Activated CD8-positive, alpha-beta memory T cell treated with anti-CD3 and anti-CD28 coated beads, Interleukin-2, amount 50 U/mL, for 4 hours (primary cell): ENCODE data around the gene THEMIS.

Experiments used
- DNase-seq: peaks from one replicate; pipeline ENCODE4 v3.0.0-alpha.2; 2020

Gene THEMIS

GRCh38 chr6:127858727-127859391 is 42.0 kb downstream of the THEMIS start:
- DNase-seq = no peak

GRCh38 chr6:127857051-127857637 is 43.7 kb downstream of the THEMIS start:
- DNase-seq = no peak

- DNase-seq = peak; percentile 56
These were observed 45.2 kb downstream of the THEMIS start for GRCh38 chr6:127855542-127856159.

GRCh38 chr6:127854009-127854408 is 46.8 kb downstream of the THEMIS start:
- DNase-seq = no peak

- DNase-seq = no peak
These were observed 49.7 kb downstream of the THEMIS start for GRCh38 chr6:127851197-127851596.

- no peak for DNase-seq
These were observed 55.6 kb downstream of the THEMIS start for GRCh38 chr6:127845242-127845641.

GRCh38 chr6:127844529-127844928 is 56.3 kb downstream of the THEMIS start:
- DNase-seq = no peak

GRCh38 chr6:127843582-127843981 is 57.3 kb downstream of the THEMIS start:
- DNase-seq = no peak

GRCh38 chr6:127842562-127842961 is 58.3 kb downstream of the THEMIS start:
- DNase-seq = no peak

GRCh38 chr6:127841811-127842210 is 59.0 kb downstream of the THEMIS start:
- no peak for DNase-seq

GRCh38 chr6:127834136-127834535 is 66.7 kb downstream of the THEMIS start:
- no peak for DNase-seq

GRCh38 chr6:127833336-127833735 is 67.5 kb downstream of the THEMIS start:
- DNase-seq = no peak

- DNase-seq = no peak
These were observed 68.5 kb downstream of the THEMIS start for GRCh38 chr6:127832381-127832780.

GRCh38 chr6:127824061-127824460 is 76.8 kb downstream of the THEMIS start:
- DNase-seq = no peak

GRCh38 chr6:127821431-127821830 is 79.4 kb downstream of the THEMIS start:
- DNase-seq = no peak

GRCh38 chr6:127818149-127818548 is 82.7 kb downstream of the THEMIS start:
- DNase-seq = no peak

- no peak for DNase-seq
These were observed 84.2 kb downstream of the THEMIS start for GRCh38 chr6:127816643-127817042.

- no peak for DNase-seq
These were observed 87.2 kb downstream of the THEMIS start for GRCh38 chr6:127813699-127814027.

- DNase-seq = no peak
These were observed 87.7 kb downstream of the THEMIS start for GRCh38 chr6:127812985-127813698.

- DNase-seq = no peak
These were observed 88.8 kb downstream of the THEMIS start for GRCh38 chr6:127811900-127812570.

- no peak for DNase-seq
These were observed 92.9 kb downstream of the THEMIS start for GRCh38 chr6:127807806-127808517.

- no peak for DNase-seq
These were observed 104.1 kb downstream of the THEMIS start for GRCh38 chr6:127796713-127797112.

GRCh38 chr6:127794405-127794804 is 106.5 kb downstream of the THEMIS start:
- no peak for DNase-seq
